Spleen (tissue), 7 donors: ENCODE measurements around the gene ELOB.

Source experiments
- POLR2A ChIP-seq, 3 donors: fragments of 450-650 bp; IDR thresholded peaks; one replicate each; pipeline ENCODE4 v1.5.1; 2017; ENCODE audit warnings: antibody characterized with exemption in 3 of 3, mild to moderate bottlenecking in 1 of 3
- TF ChIP-seq, protein P1 (sequence below), 11 experiments: fragments of 200-600 bp in 7 of 11; fragments of 450-650 bp in 4 of 11; sonication (generic) in 4 of 11; IDR thresholded peaks in 8 of 11; conservative IDR thresholded peaks in 3 of 11; 1 replicate in 7 of 11; 2 replicates in 4 of 11; pipeline versions ENCODE4 v1.4.0 to v1.8.0; 2016 to 2021; ENCODE audit warnings: antibody characterized with exemption in 11 of 11, inconsistent platforms in 4 of 11, mild to moderate bottlenecking in 1 of 11
- donor health status: DM: no; HTN: no; CAD: no; lungs with moderate emphysema.
- donor health status: DM: no; HTN: no; CAD: no.
- donor health status: DM: no; HTN: no; CAD: no.

DNA sequence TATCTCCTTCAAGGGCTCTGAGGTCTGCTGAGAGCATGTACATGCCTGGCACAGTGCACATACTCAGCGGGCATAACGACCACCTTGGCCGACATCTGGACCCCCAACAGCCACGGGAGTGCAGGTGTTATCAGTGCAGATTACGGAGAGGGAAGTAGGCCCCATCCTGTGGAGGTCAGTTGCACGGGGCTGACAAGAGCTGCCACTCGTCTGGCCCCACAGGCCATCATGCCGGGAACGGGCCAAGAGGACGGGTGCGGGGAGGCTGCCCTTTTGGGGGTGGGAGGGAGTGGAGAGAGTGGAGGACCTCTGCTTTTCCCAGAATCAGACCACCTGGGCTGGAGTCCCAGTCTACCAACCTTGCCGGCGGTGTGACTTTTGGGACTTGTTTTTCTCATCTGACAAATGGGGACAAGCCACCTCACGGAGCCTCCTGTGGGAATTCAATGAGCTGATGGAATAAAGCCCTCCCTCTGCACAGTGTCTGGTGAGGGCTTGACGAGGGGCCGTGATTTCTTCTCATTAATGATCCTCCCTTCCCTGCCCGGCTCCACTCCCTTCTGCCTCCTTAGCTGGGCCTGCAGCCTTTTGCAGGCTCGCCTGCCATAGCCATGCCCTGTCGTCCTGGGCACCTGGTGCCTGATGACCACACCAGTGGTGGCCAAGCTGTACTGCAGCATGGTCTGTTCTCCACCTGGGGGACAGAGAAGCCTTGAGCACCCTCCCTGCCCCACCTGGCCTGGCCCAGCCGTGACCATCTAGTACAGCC lies 5.7 kb upstream of the ELOB start:
- TF ChIP-seq, protein P1, sequence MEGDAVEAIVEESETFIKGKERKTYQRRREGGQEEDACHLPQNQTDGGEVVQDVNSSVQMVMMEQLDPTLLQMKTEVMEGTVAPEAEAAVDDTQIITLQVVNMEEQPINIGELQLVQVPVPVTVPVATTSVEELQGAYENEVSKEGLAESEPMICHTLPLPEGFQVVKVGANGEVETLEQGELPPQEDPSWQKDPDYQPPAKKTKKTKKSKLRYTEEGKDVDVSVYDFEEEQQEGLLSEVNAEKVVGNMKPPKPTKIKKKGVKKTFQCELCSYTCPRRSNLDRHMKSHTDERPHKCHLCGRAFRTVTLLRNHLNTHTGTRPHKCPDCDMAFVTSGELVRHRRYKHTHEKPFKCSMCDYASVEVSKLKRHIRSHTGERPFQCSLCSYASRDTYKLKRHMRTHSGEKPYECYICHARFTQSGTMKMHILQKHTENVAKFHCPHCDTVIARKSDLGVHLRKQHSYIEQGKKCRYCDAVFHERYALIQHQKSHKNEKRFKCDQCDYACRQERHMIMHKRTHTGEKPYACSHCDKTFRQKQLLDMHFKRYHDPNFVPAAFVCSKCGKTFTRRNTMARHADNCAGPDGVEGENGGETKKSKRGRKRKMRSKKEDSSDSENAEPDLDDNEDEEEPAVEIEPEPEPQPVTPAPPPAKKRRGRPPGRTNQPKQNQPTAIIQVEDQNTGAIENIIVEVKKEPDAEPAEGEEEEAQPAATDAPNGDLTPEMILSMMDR (IDR thresholded peaks at IDR 0.05 in 8 of 11, conservative IDR thresholded peaks at IDR 0.05 in 3 of 11), result no peak
- TF ChIP-seq POLR2A (IDR thresholded peaks at IDR 0.05), result no peak
